ENCODE measurements around the gene GORASP1. TPM values are rescaled to one million over a fixed set of nuclear protein-coding genes. Genes with fewer than 3 reads are reported as not detected.

The GORASP1 gene
- polyA plus RNA-seq, 1 donor: 66.7 TPM

DNA sequence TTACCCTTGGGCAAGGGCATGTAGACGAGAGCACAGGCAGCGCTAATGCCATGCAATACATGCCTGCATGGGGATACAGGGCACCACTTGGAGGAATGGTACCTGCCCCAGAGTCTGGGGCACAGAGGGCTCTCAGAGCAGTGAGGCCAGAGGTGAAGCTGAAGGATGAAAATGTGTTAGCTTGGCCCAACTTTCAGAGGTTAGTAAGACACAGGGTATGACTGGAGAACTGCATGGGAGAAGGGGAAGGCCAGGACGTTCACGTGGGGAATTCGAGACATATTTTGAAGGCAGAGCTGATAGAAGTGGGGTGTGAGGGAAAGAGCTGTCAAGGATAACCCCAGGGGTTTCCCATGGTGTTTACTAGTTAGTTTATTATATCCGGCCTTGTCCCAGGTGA is 26.4 kb upstream of the GORASP1 start:
- Histone ChIP-seq H3K9me3 (ENCODE audit: control insufficient read depth, low read depth, low read length) (no peaks in the 10 kb centered on the region), H3K36me3 (ENCODE audit: control insufficient read depth, insufficient read depth, low read length) (no peaks in the 10 kb centered on the region), H3K4me1 (ENCODE audit: control insufficient read depth, insufficient read depth, low read length) (peaks cover 5% of the 10 kb centered on the region), H3K27me3 (ENCODE audit: control insufficient read depth, insufficient read depth, low read length) (no peaks in the 10 kb centered on the region), H3K4me3 (ENCODE audit: low read length) (no peak overlapping the region), H3K27ac (ENCODE audit: low read length) (no peak overlapping the region)
- no CpG with 5 or more reads among the region's 6 CpGs for WGBS (ENCODE audit: insufficient coverage, low lambda C conversion rate)
- DNase-seq: no peak

DNA sequence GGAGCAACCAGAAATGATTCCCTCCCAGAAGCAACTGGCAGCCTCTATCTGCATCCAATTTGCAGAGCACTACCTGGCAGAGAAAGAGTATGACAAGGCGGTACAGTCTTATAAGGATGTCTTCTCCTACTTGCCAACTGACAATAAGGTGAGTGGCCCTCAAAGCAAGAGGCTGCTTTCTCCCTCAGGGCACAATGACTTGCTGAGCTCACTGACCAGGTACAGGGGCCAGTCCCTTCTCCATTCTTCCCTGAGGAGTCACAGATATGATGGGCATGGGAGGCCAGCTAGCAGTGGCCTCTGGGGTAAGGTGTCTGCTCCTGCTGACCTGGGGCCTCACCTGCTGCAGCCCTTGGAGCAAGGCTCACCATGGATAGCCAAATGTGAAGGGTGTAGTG is 25.7 kb upstream of the GORASP1 start:
- Histone ChIP-seq H3K27ac (ENCODE audit: low read length) (no peak overlapping the region), H3K9me3 (ENCODE audit: control insufficient read depth, low read depth, low read length) (no peaks in the 10 kb centered on the region), H3K4me1 (ENCODE audit: control insufficient read depth, insufficient read depth, low read length) (peaks cover 5% of the 10 kb centered on the region), H3K4me3 (ENCODE audit: low read length) (no peak overlapping the region), H3K27me3 (ENCODE audit: control insufficient read depth, insufficient read depth, low read length) (no peaks in the 10 kb centered on the region), H3K36me3 (ENCODE audit: control insufficient read depth, insufficient read depth, low read length) (no peaks in the 10 kb centered on the region)
- WGBS (ENCODE audit: insufficient coverage, low lambda C conversion rate): no CpG with 5 or more reads among the region's 1 CpG
- no peak for DNase-seq

DNA sequence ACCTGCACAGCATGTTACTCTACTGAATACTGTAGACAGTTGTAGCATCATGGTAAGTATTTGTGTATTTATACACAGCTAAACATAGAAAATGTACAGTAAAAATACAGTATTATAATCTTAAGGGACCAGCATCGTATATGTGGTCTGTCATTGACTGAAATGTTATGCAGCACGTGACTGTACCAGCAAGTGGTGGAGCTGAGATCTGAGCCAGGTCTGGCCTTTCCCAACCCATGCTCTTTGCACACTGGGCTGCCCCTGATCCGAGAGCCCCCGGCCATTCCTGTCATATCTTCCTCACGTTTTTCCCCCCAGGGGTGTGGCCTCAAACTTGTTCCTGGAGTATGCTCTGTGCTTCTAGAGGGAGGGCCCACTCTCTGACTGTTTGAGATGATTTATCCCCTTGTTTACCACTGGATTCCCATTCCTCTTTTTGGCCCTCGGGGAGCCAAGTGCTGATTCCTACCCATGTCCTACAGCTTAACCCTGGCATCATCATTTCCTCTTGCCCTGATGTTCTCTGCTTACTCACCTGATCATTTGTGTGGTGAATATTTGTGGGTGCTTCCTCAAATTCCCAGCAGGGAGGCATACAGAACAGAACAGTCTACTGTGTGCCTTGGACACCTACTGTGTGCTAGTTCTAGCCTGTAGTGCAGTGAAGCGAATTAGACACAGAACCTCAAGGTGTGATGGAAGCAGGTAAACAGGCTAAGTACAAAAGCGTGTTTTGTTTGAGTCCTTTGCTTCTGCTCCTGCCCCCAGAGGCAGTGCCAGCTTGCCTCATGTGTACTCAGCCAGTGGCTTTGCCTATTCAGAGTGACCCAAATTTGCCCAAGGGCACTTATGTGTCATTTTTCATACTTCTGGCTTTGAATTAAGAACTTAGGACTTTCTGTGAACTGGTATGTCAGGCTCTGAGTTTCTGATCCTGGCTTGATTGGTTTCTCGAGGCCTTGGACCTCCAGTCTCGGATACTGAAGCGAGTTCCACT is 25.0 kb upstream of the GORASP1 start:
- Histone ChIP-seq H3K4me1 (ENCODE audit: control insufficient read depth, insufficient read depth, low read length) (peaks cover 5% of the 10 kb centered on the region), H3K9me3 (ENCODE audit: control insufficient read depth, low read depth, low read length) (no peaks in the 10 kb centered on the region), H3K4me3 (ENCODE audit: low read length) (no peak overlapping the region), H3K27me3 (ENCODE audit: control insufficient read depth, insufficient read depth, low read length) (no peaks in the 10 kb centered on the region), H3K36me3 (ENCODE audit: control insufficient read depth, insufficient read depth, low read length) (no peaks in the 10 kb centered on the region), H3K27ac (ENCODE audit: low read length) (no peak overlapping the region)
- no peak for DNase-seq
- WGBS (ENCODE audit: insufficient coverage, low lambda C conversion rate): 30% methylated on average over 2 of the region's 11 CpGs

DNA sequence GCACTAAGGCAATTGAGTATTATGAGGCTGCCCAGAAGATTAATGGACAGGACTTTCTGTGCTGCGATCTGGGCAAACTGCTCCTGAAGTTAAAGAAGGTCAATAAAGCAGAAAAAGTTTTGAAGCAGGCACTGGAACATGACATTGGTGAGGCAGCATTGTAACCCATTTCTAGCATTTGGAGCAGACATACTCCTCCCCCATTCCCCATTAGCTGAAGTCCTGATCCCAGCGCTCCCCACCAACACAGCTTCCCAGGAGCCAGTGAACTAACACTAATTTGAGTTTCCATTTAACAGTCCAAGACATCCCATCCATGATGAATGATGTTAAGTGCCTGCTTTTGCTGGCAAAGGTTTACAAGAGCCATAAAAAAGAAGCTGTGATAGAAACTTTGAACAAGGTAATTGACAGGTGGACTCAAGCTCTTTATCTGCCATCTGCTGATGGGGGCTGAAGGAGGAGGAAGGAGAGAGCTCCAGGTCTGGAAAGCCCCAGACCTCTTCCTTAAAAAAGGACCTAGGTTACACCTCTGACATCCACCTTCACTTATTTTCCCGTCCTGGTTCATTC is 23.4 kb upstream of the GORASP1 start:
- peak in 1 of 2 donors; percentile 47 for DNase-seq

GRCh38 chr3:39130026-39130425 is 22.6 kb upstream of the GORASP1 start:
- Histone ChIP-seq H3K4me1 (ENCODE audit: control insufficient read depth, insufficient read depth, low read length) (peaks cover 20% of the 10 kb centered on the region), H3K4me3 (ENCODE audit: low read length) (no peak overlapping the region), H3K27me3 (ENCODE audit: control insufficient read depth, insufficient read depth, low read length) (no peaks in the 10 kb centered on the region), H3K9me3 (ENCODE audit: control insufficient read depth, low read depth, low read length) (no peaks in the 10 kb centered on the region), H3K36me3 (ENCODE audit: control insufficient read depth, insufficient read depth, low read length) (no peaks in the 10 kb centered on the region), H3K27ac (ENCODE audit: low read length) (no peak overlapping the region)
- WGBS (ENCODE audit: insufficient coverage, low lambda C conversion rate): 100% methylated on average over 1 of the region's 6 CpGs
- DNase-seq: no peak

More for the DNA sequence above, 23.4 kb upstream of the GORASP1 start:
- Histone ChIP-seq H3K36me3 (ENCODE audit: control insufficient read depth, insufficient read depth, low read length) (no peaks in the 10 kb centered on the region), H3K4me3 (ENCODE audit: low read length) (no peak overlapping the region), H3K4me1 (ENCODE audit: control insufficient read depth, insufficient read depth, low read length) (peaks cover 12% of the 10 kb centered on the region), H3K27ac (ENCODE audit: low read length) (no peak overlapping the region), H3K9me3 (ENCODE audit: control insufficient read depth, low read depth, low read length) (no peaks in the 10 kb centered on the region), H3K27me3 (ENCODE audit: control insufficient read depth, insufficient read depth, low read length) (no peaks in the 10 kb centered on the region)
- 40% methylated on average over 1 of the region's 3 CpGs for WGBS (ENCODE audit: insufficient coverage, low lambda C conversion rate)

DNA sequence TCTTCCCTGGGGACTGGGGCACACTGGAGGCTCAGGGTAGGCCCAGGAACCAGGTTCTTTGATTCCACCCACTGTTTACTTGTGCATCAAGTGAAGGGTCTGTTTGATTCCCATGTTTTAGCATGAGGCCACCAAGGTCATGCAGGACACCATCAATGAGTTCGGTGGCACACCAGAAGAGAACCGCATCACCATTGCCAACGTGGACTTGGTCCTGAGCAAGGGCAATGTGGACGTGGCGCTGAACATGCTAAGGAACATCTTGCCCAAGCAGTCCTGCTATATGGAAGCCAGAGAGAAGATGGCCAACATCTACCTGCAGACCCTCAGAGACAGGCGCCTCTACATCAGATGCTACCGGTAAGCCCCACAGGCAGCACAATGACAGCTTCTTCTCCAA is 21.5 kb upstream of the GORASP1 start:
- no peaks in the 10 kb centered on the region for H3K27me3 ChIP-seq (ENCODE audit: control insufficient read depth, insufficient read depth, low read length)
- H3K9me3 ChIP-seq (ENCODE audit: control insufficient read depth, low read depth, low read length): no peaks in the 10 kb centered on the region
- H3K4me1 ChIP-seq (ENCODE audit: control insufficient read depth, insufficient read depth, low read length): peaks cover 20% of the 10 kb centered on the region
- no CpG with 5 or more reads among the region's 7 CpGs for WGBS (ENCODE audit: insufficient coverage, low lambda C conversion rate)
- no peak for DNase-seq
- no peaks in the 10 kb centered on the region for H3K36me3 ChIP-seq (ENCODE audit: control insufficient read depth, insufficient read depth, low read length)
- no peak overlapping the region for H3K27ac ChIP-seq (ENCODE audit: low read length)
- no peak overlapping the region for H3K4me3 ChIP-seq (ENCODE audit: low read length)

GRCh38 chr3:39127908-39128304 is 20.5 kb upstream of the GORASP1 start:
- H3K4me3 ChIP-seq (ENCODE audit: low read length): no peak overlapping the region
- H3K4me1 ChIP-seq (ENCODE audit: control insufficient read depth, insufficient read depth, low read length): peaks cover 20% of the 10 kb centered on the region
- H3K27me3 ChIP-seq (ENCODE audit: control insufficient read depth, insufficient read depth, low read length): no peaks in the 10 kb centered on the region
- no peaks in the 10 kb centered on the region for H3K36me3 ChIP-seq (ENCODE audit: control insufficient read depth, insufficient read depth, low read length)
- DNase-seq: no peak
- H3K9me3 ChIP-seq (ENCODE audit: control insufficient read depth, low read depth, low read length): no peaks in the 10 kb centered on the region
- no CpG with 5 or more reads among the region's 1 CpG for WGBS (ENCODE audit: insufficient coverage, low lambda C conversion rate)
- no peak overlapping the region for H3K27ac ChIP-seq (ENCODE audit: low read length)

DNA sequence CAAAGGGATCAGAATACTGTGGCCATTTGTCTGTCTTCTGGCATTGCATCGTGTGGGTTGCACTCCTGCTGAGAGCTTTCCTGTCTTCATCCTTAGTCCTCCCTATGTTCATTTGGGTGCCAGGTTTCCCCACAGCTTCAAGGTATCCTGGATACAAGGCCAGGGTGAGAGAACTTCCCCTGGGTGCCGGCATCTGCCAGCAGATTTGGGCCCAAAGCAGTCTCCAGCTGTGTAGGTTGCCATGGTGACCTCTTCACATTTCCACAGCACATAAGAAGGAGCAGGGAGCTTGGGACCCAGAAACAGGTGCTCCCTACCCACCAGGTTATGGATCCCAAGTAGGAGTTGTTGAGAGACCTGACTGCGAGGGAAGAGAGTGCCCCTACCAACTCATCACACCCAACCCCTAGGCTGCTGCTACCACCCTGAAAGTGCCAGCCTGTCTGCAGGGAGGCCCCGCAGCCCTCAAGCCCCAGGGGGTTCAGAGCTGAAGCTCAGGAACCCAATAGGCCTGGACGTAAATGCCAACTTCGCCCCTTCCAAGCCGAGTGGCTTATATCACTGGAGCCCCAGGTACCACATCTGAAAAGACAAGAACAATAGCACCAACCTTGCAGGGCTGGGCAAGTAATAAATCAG is 20.0 kb upstream of the GORASP1 start:
- no CpG with 5 or more reads among the region's 7 CpGs for WGBS (ENCODE audit: insufficient coverage, low lambda C conversion rate)
- Histone ChIP-seq H3K4me1 (ENCODE audit: control insufficient read depth, insufficient read depth, low read length) (peaks cover 20% of the 10 kb centered on the region), H3K27me3 (ENCODE audit: control insufficient read depth, insufficient read depth, low read length) (no peaks in the 10 kb centered on the region), H3K9me3 (ENCODE audit: control insufficient read depth, low read depth, low read length) (no peaks in the 10 kb centered on the region), H3K36me3 (ENCODE audit: control insufficient read depth, insufficient read depth, low read length) (no peaks in the 10 kb centered on the region), H3K27ac (ENCODE audit: low read length) (no peak overlapping the region), H3K4me3 (ENCODE audit: low read length) (no peak overlapping the region)
- no peak for DNase-seq

GRCh38 chr3:39126532-39127071 is 19.2 kb upstream of the GORASP1 start:
- 60% methylated on average over 1 of the region's 6 CpGs for WGBS (ENCODE audit: insufficient coverage, low lambda C conversion rate)
- no peak overlapping the region for H3K27ac ChIP-seq (ENCODE audit: low read length)

GRCh38 chr3:39125841-39126500 is 18.5 kb upstream of the GORASP1 start:
- Histone ChIP-seq H3K4me1 (ENCODE audit: control insufficient read depth, insufficient read depth, low read length) (peaks cover 20% of the 10 kb centered on the region), H3K4me3 (ENCODE audit: low read length) (no peak overlapping the region), H3K27ac (ENCODE audit: low read length) (peak overlapping the region; percentile 41), H3K36me3 (ENCODE audit: control insufficient read depth, insufficient read depth, low read length) (no peaks in the 10 kb centered on the region), H3K27me3 (ENCODE audit: control insufficient read depth, insufficient read depth, low read length) (no peaks in the 10 kb centered on the region), H3K9me3 (ENCODE audit: control insufficient read depth, low read depth, low read length) (no peaks in the 10 kb centered on the region)
- no CpG with 5 or more reads among the region's 12 CpGs for WGBS (ENCODE audit: insufficient coverage, low lambda C conversion rate)
- peak in 1 of 2 donors; percentile 63 for DNase-seq

More at GRCh38 chr3:39126532-39127071, 19.2 kb upstream of the GORASP1 start:
- H3K4me3 ChIP-seq (ENCODE audit: low read length): no peak overlapping the region
- DNase-seq: peak in 1 of 2 donors; percentile 54
- peaks cover 20% of the 10 kb centered on the region for H3K4me1 ChIP-seq (ENCODE audit: control insufficient read depth, insufficient read depth, low read length)
- no peaks in the 10 kb centered on the region for H3K36me3 ChIP-seq (ENCODE audit: control insufficient read depth, insufficient read depth, low read length)
- no peaks in the 10 kb centered on the region for H3K9me3 ChIP-seq (ENCODE audit: control insufficient read depth, low read depth, low read length)
- no peaks in the 10 kb centered on the region for H3K27me3 ChIP-seq (ENCODE audit: control insufficient read depth, insufficient read depth, low read length)
